Activated T-cell treated with anti-CD3 and anti-CD28 coated beads, Interleukin-2, amount 50 U/mL, for 1 hour (primary cell): ENCODE measurements around the gene MRC2.
A peak's percentile ranks its signal among the peaks of the same experiment; 100 is the strongest.

Source experiments
- DNase-seq: peaks from one replicate; pipeline ENCODE4 v3.0.0-alpha.2; 2020

Gene MRC2

DNA sequence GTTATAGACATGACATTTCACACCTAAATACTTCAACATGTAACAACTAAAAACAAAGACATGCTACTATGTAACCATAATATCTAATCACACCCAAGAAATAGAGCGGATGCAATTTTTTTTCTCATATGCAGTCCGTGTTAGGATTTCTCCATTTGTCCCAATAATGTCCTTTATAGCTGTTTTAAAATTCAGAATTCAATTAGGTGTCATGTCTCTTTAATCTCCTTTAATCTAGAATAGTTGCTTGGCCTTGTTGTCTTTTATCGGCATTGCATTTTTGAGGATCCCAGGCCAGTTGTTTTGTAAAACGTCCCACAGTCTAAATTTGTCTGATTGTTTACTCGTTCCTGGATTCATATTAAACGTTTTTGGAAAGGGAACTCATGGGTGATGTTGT lies 14.5 kb downstream of the MRC2 start:
- DNase-seq, result no peak

- DNase-seq, result no peak
These were observed 16.0 kb downstream of the MRC2 start for GRCh38 chr17:62643496-62643895.

- peak; percentile 4 for DNase-seq
These were observed 17.2 kb downstream of the MRC2 start for GRCh38 chr17:62644487-62645173.

GRCh38 chr17:62648251-62648955 lies 20.9 kb downstream of the MRC2 start:
- DNase-seq, result no peak

GRCh38 chr17:62648956-62649294 lies 21.5 kb downstream of the MRC2 start:
- peak; percentile 4 for DNase-seq

GRCh38 chr17:62649570-62649969 lies 22.1 kb downstream of the MRC2 start:
- DNase-seq, result no peak

GRCh38 chr17:62650587-62650986 lies 23.1 kb downstream of the MRC2 start:
- no peak for DNase-seq

- peak; percentile 37 for DNase-seq
These were observed 25.0 kb downstream of the MRC2 start for GRCh38 chr17:62652251-62653001.

DNA sequence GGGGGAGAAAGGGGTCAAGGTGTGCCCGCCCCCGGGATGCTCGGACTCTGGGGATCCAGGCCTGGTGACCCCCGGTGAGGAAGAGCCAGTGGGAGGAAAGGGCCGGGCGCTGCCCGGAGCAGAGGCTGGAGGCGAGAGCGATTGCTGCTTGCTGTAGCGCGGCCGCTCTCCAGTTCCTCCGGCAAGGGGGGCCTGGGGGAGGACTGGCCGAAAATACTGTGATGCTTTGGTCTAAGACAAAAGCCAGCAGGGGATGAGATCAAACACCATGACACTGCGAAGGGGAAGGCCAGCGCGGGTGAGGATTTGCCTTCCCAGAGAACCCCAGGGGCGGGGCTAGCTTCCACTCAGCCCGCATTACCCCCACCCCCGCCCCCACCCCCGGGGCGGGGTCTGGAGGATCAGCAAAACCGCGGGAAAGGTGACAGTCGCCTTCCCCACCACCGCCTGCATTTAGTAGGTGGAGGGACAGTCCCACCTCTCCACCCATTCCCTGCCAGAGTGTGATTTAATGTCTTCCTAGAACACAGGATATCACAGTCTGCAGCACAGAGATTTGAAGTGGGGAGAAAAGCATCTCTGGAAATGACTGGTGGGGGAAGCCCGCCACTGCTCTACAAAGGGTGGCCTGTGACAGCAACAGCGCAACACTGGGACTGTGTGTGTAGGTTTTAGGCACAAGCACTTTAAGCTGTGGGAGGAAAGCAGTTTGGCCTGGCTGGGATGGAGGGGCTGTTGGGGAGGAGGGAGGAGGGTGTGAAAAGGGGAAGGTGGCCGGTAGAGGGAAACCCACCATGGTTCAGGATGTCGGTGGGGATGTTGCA lies 25.7 kb downstream of the MRC2 start:
- DNase-seq, result peak; percentile 72

DNA sequence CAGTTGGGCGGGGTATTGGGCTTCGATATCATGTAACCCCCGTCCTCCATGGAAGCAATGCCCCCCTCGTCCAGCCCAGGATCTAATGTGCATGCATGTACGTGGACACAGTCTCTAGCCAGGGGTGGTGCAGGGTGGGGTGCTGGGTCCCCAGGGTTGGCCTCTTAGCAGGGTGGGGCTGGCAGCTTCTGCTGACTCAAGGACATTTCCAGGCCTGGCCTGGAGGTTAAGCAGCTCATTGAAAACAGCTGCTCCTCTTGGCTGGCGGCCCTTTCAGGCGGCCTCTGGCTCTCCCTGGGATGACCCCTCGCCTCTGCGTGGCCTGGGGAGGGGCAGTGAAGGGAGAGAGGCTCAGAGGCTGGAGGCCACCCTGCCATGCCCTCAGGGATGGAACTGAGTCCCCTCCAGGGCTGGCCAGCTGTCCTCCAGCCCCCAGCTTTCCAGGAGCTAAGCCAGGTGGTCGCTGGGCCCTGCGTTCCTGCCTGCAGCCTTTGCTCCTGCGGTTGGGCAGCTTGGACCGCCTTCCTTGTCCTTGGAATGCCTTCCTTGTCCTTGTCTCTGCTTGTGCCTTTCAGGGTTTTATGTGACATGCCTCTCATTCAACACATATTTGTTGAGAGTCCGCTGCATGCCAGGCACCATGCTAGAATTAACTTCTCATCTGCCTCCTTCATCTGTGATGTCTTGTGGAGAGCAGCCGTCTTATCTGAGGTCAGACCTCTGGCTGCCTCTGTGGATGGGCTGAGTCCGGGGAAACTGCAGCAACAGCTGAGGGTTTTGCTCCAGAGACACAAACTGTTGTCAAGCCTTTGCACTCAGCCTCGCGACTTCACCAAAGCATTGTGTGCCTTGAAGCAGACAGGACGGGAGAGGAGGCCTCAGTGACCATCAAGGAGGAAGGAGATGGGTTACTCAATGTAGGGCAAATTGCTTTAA lies 26.6 kb downstream of the MRC2 start:
- DNase-seq, result no peak

DNA sequence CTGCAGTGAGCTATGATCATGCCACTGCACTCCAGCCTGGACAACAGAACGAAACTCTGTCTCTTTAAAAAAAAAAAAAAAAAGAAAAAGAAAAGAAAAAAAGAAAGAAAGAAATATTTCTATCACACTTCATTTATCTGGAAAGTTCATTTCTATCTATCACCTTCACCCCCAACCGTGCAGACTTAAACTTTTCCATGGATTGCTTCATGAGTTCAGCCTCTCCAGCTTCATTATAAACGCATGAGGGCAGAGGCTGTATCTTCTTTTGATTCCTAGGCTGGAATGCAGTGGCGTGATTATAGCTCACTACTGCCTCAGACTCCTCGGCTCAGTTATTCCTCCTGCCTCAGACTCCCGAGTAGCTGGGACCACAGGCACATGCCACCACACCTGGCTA lies 28.2 kb downstream of the MRC2 start:
- DNase-seq, result no peak

- no peak for DNase-seq
These were observed 29.0 kb downstream of the MRC2 start for GRCh38 chr17:62656446-62656845.

GRCh38 chr17:62657145-62657665 lies 29.7 kb downstream of the MRC2 start:
- no peak for DNase-seq

DNA sequence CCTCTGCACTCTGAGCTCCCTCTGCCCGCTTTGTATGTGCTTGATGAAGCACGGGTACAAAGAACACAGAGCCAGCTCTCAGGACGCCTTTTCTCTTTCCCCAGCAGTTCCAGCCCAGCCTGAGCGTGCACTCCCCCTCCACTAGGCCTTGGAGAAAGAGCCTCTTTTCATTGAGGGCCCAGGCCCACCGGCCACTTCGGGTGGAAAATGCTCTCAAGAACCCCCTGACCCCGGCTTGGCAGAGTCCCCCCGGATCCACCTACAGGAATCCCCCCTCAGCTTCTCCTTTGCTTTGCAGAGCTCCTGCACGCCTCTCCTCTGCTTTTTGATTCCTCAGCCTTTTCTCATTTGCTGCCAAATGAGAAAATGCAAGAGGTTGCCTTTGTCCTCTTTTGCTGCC lies 30.2 kb downstream of the MRC2 start:
- DNase-seq, result no peak

GRCh38 chr17:62658136-62658920 lies 30.9 kb downstream of the MRC2 start:
- no peak for DNase-seq

DNA sequence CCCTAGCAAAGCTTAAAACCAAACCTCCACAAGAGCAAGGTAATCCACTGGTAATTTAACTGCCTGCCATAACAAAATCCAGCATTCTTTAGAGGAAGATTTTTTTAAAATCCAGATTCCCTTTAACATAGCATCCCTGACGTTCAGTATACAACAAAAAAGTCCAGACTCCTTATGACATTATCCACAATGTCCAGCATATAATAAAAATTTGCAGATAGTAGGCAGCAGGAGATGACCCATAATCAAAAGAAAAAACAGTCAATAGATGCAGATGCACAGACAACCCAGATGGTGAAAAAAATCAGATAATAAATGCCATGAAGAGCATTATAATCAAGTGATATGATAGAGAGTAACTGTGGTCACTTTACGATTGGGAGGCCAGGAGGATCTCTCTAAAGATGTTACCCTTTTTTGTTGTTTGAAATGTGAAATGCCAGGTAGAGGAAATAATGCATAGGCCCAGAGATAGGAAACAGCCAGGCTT lies 33.2 kb downstream of the MRC2 start:
- no peak for DNase-seq

- DNase-seq, result no peak
These were observed 33.9 kb downstream of the MRC2 start for GRCh38 chr17:62661337-62661736.

GRCh38 chr17:62662855-62663254 lies 35.4 kb downstream of the MRC2 start:
- no peak for DNase-seq

DNA sequence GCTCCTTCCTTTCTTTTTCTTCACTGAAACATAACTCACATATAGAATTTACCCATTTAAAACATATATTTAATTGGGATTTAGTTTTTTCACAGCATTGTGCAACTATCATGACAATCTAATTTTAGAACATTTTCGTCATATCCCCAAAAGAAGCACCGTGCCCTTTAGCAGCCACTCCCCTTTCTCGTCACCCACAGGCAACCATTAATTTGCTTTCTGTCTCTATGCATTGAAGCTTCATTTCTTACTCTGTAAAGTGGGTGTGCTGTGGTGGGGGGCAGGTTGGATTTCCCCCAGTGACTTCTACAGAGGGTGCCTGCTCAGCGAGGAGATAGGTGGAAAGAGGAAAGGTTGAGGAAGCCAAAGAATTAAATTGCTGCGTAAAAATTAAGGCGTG lies 35.8 kb downstream of the MRC2 start:
- no peak for DNase-seq

DNA sequence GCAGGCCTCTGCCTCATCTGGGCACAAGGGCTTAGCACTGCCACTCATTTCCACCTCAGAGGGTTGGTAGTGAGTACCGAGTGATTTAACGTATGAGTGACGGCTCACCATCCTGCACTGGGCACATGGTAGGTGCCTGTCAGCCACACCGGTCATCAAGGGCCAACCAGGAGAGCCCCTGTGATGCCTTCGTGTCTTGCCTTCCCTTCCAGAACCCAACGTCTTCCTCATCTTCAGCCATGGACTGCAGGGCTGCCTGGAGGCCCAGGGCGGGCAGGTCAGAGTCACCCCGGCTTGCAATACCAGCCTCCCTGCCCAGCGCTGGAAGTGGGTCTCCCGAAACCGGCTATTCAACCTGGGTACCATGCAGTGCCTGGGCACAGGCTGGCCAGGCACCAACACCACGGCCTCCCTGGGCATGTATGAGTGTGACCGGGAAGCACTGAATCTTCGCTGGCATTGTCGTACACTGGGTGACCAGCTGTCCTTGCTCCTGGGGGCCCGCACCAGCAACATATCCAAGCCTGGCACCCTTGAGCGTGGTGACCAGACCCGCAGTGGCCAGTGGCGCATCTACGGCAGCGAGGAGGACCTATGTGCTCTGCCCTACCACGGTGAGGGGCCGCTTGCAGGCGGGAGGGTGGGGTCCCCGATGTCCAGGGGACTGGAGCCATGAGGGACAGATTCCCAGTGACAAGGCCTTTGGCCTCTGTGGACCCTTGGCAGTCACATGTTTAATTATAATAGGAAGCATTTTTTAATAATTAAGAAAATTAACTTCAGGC lies 37.1 kb downstream of the MRC2 start:
- no peak for DNase-seq
